GM19455 (cell line): Measurements from ENCODE around the gene SYNCRIP.
"Not testable (repeated sequence)": the region's sequence is repeated elsewhere in the genome, so short reads cannot be mapped to it uniquely, and the experiment has no call there.

ENCODE experiments used
- ATAC-seq: cut with Tn5 transposase; IDR thresholded peaks from one replicate; pipeline ENCODE4 v1.9.1; 2021; ENCODE audit not compliant: unreplicated experiment

The SYNCRIP gene

DNA sequence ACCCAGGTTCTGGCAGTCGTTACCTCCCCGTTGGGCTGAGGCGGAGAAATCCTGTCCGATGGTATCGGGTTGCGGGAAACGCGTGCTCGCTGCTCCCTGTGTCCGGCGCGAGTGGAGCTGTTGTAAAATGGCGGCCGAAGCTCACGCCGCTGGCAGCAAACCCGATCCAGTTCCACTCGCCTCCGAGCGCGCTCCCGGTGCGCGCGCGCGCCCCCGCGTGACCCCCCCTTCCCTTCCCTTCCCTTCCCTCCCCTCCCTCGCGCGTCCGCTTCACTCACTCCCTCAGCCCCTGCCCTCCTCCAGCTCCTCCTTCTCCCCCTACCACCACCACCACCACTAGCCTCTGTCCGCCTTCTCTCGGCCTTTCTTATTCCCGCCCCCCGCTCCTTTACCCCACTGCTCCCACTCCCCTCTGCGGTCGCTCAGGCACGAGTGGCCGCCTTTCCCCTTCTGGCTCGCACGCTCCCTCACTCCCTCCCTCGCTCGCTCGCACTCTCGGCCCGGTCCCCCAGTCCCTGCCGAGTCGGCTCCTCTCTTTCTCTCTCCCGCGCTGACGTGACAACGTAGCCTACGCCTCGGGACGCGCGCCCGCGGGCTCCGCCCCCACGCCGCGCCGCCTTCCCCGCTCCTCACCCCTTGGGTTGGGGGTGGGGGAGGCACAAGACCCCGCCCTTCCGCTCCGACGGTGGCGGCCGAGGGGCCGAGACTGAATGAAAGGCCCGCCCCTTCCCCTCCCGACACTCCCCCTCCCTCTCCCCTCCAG, at the start of gene SYNCRIP:
SYNCRIP (minus strand) TSS at position 113 of the 763 bp plus-strand sequence. CDS start 1,447 bp downstream, outside the sequence.
- peak; percentile 69 for ATAC-seq

DNA sequence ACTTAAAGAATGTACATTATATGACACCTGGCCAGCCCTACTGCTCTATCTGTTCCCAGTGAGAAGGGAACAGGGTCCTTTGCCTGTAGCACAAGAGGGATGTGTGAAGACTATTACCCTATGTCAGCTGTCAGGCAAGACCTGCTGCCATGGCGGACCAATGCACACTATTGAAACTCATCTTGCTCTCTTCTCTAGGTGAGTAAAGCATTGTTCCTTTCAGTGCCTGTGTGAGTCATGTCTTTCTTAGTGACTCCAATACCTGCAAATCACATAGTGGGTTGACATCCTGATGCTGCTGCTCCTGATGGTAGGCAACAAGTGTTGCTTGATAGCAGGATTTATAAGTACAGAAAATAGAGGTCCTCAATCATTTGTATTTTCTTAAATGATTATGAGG, 48.8 kb upstream of the SYNCRIP start:
- ATAC-seq, result no peak

DNA sequence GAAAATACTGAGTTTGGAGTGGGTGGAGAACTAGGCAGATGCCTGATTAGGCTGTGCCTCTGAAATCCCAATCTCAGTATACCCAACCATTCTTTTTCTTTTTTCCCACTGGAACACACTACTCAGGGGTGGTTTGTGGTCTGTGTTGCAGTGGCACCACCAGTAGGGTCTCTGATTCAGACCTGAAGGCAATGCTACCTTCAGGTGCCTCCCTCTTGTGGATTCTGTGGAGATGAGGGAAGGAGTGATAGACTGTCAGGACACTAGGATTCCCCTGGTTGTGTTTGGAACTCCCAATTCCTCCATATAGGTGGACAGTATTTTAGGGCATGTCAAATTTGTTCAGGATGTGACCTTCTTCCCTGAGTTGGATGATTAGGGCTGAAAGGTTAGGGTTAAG, 47.4 kb upstream of the SYNCRIP start:
- ATAC-seq, result no peak

DNA sequence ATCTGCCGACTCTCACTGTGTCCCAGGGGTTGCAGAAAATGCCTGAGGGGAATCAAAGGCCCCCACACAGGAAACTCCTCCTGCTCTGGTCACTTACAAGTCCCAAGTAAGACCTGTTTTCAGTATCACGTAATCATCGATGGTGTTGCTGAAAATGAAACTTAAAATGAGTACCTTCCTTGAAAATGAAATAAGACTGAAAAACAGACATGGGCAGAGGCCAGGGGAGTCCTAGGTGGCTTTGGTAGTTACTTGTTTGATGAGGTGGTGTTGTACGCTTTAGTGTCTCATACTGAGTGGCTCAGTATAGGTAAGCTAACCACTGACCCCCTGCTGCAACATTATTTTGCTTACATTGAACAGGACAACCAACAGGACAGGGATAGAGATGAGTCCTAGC, 43.0 kb upstream of the SYNCRIP start:
- ATAC-seq, result peak; percentile 96

DNA sequence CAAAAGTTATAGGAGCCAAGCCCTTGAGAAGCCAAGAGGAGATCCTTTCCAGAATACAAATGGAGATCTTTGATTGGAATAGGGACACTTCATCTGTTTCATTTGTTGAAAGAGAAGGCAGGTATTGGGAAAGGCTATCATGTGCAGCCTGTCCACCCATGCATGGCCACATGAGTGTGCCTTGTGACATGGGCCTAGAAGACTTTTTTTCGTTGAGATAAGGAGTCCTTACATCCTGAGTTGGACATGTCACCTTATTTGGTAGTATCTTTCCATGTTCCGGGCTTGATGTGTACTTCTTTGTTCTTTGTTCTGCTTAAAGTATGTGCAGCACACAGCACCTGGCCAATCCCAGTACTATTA, 42.1 kb upstream of the SYNCRIP start:
- no peak for ATAC-seq

DNA sequence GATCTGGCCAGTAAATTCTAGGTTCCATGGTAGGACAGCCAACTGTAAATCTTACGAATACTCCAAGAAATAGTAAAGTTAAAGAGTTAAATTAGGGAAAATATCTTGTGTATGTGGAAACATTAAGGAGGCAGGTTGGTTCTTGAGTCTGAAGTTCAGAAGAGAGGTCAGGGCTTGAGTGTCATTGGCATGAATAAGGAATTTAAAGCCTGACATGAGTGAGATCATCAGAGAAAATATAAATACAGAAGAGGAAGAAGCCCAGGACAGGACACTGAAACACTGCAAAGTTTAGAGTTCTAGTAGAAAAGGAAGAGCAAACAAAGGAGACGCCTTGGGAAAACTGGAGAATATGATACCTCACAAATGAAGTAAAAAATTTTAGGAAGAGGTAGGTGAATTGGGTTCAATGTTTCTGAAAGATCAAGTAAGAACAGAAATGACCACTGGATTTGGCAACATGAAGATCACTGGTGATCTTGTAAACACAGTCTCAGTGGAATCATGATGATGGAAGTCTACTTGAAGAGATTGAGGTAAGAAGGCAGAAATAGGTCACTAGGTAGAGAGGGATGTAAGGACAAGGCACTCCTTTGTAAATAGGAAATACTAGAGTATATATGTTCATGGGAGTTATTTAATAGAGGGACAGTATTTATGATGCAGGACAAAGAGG, 41.6 kb upstream of the SYNCRIP start:
- ATAC-seq, result no peak

DNA sequence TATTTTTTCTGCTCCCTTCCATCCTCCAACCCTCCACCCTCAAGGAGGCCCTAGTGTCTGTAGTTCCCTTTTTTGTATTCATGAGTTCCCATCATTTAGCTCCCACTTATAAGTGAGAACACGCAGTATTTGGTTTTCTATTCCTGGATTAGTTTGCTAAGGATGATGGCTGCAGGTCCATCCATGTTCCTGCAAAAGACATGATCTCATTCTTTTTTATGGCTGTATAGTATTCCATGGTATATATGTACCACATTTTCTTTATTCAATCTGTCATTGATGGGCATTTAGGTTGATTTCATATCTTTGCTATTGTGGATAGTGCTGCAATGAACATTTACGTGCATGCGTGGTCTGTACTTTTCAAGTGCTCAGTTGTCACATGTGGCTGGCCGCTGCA, 39.2 kb upstream of the SYNCRIP start:
- ATAC-seq, result not testable (repeated sequence)

DNA sequence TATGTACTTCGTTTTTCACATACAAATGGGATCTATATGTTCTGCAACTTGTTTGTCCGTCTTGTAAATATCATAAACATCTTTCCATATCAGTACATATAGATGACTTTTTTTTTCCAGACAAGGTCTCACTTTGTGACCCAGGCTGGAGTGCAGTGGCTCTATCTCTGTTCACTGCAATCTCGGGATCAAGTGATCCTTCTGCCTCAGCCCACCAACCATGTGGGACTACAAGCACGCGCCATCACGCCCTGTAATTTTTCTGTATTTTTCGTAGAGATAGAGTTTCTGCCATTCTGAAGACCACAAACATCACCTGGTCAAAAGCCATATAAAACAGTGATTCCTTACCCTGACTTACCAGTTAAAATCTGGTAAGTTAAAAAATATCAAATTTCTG, 37.7 kb upstream of the SYNCRIP start:
- no peak for ATAC-seq

DNA sequence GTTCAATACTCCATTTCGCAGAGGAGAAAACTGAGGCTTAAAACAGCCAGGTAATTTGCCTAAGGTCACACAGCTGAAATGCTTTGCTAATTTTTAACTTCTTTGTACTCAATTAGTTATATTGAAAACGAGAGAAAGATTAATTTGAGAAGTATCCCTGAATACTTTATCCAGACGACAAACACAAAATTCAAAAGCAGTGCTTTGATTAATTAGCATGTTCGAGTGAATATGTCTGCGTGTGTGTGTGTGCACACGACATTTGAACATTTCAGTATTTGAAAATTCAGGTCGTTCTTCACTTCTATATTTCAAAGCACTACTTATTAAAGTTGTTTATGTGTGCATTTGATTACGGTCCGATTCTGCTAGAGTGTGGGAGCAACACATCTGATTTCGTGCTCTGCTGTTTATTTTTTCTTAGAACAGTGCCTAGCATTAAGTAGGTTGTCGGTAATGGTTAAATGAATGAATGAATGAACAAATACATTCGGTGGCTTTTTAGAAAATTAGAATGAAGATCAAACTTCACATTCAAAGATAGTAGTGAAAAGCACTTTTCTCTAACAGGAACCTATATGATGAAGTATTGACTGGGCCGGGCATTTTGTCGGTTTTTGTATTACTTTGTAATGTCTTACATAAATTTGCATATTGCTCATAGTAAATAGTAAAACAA, 36.9 kb upstream of the SYNCRIP start:
- ATAC-seq, result no peak

DNA sequence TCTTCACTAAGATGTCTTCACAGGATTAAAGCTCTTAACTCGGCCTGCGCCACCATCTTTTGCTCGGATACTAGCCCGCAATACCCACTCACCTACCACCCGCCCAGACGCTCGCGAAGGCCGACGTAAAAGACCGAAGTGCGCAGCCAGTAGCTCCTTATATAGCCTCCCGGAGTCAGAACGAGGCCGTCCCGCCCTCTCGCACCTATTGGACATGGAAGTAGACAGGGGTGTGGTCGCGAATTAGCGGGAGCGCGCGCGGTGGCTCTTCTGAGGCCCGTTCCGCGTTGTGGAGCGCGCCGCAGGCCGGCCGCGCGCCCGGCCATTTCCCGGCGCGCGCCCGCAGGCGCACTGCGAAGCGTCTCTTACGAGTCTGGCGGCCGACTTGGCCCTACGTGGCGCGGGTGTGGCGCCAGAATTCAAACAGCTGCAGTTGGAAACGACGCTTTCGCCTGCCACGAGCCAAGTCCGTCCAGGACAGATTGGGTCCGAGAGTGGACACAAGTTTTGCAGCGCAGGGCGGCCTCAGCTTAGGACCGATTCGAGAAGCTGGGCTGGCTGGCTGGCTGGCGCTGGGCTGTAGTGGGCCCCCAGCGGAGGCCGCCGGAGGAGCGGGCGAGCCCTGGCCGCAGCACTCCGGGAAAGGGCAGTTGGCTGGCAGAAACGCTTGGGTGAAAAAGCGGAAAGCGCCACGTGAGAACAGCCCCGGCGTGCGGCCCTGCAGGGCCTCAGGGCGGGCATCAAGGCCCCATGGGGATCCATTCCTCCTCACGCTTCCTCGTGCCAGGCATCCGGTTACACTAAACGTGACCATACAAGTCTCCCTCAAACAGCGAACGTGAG, 36.1 kb upstream of the SYNCRIP start:
- ATAC-seq, result peak; percentile 81

DNA sequence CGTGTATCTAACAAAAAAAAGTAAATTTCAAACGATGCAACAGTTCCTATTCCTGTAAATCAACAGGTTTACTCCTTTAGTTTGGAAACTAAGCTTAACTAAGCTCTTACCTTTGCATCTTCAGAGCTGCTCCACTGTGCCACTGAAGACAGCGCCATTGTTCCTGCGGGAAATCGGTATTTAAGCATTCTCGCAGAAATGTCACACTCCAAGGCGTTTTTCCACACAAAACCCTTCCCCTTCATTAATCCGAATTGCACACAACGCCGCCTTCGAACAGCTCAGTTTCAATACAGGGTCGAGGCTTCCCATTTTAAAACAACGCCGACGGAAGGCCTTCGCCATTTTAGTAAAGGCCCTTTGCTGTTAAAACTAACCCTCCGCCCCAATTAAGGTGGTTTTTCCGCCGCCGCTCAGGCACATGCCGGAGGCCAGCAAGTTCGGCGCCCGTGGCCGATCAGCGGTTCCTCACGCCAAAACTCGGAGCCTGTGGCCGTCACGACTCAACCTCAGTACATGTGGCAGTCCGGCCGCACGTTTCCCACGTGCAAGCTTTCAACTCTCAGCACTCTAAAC, 35.4 kb upstream of the SYNCRIP start:
- no peak for ATAC-seq

DNA sequence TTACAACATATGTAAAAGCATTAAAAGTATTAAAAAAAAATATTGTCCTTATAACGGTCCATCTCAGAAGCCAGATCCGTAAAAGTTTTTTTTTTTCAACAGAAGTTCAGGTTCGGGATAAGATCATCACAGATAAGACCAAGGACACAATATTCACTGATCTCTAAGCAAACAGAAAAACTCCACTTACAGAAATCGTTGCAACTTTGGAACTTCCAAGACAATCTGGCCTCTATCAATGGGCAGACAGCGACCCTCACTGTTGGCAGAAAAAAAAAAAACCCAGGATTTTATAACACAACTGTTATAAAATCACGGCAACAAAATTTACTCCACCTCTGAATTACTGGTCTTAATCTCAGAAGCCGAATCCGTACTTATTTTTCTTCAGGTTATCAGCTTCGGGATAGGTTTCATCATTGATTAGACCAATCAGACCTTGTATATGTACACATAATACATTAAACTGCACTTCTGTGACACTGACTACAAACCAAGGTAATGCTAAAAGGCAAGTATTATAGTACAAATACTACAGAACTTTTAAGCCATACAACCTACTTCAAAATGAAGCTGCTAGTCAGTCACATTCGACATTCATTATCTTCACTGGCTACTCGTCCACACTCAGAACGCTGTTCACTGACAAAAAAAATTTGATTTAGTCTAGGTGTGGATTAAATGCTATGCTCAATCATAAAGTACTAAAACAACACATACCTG, 34.7 kb upstream of the SYNCRIP start:
- no peak for ATAC-seq

DNA sequence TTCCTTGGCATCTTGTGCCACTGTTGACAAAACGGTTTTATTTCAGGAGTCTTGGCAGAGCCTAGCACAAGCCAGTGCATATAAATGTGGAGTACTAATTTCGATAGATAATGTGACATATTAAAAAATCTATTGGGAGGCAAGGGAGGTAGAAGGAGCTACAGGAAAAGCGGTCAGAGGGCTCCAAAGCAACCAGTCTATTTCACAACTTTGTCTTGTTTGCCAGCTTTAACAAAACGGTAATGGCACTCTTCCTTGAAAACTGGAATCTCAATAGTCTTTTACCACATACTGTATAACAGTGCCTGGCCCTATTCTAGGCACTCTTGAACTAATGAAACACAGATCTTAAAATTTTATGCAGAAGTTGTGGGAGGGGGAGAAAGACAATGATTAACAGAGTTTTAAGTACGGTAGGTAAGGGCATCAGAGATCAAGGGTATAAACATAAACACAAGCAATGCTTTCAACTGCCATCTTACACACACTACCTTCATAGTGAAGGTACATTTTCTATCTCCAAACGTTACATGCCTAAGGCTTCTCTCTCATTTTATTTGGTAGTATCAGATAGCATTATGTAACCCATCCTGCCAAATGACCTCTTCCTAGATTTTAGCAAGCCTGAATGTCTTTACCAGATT, 33.5 kb upstream of the SYNCRIP start:
- no peak for ATAC-seq

DNA sequence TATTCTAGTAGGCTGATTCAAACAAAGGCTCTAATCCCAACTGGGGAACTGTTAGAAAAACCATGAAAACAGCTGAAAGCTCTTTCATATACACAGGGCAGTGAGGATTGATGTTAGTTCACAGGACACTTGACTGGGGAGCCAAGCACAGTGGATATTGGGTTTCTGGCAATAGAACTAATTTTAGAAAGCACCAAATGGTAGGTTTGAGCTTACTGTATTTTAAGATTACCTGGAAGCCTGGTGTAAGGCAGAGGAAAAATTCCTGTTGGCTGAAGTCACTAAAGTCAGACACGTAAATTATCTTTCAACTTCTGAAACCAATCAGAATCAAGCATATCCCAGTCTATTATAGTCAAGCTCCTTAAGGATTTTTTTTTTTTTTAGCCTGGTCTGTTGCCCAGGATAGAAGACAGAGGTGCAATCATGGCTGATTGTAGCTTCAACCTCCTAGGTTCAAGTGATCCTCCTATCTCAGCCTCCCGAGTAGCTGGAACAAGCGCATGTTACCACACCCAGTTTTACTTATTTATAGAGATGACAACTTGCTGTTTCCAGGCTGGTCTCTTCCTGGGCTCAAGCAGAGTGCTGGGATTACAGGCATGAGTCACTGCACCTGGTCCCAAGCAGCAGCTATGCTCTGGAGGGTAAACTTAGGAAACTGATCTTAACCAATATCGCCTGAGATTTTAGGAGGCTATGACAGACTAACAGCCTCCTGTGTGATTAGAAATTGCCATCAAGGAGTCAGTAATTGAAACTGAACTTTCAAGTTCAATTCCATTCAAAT, 32.5 kb upstream of the SYNCRIP start:
- ATAC-seq, result no peak

DNA sequence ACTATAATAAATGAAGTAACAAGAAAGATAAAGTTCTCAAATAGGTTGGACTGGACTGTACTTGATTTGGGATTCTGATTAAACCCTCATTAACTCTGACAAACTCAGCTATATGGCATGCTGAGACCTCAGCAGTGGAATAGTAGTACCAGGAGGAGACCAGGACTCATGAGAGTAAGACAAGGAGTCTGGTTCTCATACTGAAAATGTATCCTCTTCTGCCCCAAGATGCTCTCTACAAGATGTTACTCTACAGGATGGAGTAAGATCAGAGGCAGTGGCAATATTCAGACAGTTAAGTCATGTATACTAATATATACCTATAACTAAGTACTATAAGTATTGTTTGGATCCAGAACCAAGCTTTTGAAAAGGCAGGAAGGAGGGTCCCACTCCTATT, 31.9 kb upstream of the SYNCRIP start:
- no peak for ATAC-seq

DNA sequence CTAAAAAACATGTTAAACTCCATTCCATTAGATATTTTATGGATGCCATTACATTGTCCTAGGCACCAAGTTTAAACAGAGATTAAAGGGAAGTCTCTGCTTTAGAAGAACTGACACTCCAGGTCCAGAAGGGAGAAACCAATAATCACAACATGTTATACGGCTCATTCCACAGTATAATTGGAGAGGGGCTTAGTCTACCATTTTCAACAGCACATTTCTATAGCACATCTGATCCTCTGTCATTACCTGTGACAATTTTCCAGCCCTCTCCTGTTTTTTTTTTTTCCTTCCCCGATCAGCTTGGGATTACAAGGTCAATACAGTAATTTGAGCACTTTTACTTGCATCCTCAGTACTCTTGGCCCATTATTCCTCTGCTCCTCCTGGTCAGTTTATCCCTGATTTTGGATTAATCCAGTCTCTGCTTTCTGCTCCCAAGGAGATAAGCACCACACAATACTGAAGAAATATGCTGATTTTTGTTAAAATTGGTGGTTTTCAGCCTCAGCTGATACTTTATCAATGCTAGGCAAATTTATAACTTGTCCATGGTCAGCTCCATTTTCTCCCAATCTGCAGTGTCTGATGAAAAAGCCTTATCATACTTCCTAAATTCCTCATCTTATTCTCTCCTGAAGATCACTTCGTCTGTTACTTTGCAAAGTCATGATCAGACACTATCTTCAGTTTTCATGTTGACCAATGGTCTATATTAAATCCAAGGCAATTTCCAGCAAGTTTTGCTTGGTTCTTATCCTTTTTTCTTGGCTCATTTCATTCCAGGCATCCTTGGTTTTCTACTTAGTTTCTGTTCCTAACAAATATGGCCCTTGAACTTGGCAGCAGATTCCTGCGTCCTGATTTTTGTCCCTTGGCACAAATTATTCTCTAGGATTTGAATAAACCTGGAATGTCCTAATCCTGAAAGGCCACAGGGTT, 30.8 kb upstream of the SYNCRIP start:
- ATAC-seq, result no peak

DNA sequence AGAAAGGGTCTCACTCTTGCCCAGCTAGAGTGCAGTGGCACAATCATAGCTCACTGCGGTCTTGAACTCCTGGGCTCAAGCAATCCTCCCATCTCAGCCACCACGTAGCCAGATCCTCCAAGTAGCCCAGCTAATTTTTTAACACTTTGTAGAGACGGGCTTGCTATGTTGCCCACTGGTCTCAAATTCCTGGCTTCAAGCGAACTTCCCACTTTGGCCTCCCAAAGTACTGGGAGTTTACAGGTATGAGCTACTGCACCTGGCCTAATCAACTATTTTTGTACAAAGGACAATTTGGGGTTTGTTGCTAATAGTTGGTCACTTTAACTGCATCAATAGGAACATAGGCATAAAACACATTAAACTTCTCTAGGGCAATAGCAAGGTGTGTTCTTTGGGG, 29.9 kb upstream of the SYNCRIP start:
- no peak for ATAC-seq

DNA sequence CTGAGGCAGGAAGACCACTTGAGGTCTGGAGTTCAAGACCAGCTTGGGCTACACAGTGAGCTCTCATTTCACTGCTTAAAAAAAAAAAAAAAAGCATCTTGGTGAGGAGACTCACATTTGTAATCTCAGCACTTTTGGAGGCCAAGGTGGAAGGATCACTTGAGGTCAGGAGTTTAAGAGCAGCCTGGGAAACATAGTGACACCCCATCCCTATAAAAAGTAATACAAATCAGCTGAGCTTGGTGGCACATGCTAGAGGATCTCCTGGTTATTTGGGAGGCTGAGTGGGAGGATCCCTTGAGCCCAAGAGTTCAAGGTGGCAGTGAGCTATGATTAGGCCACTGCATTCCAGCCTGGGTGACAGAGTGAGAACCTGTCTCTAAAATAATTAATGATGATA, 29.4 kb upstream of the SYNCRIP start:
- ATAC-seq, result no peak
